MM.1S (cell line): ENCODE data around the gene FSIP1.

Experiments used
- DNase-seq: peaks from one replicate; pipeline ENCODE4 v3.0.0-alpha.2; 2015
- H2AFZ ChIP-seq: fragments of 300-600 bp; sonication (generic); 2 replicates; pipeline ENCODE4 v1.6.0; 2016; ENCODE audit warnings: antibody characterized with exemption, low read length
- H3F3A ChIP-seq: fragments of 300-600 bp; sonication (generic); 2 replicates; pipeline ENCODE4 v1.6.1; 2016; ENCODE audit warnings: mild to moderate bottlenecking, antibody characterized with exemption, low read length, moderate library complexity, mixed read lengths; ENCODE audit not compliant: insufficient read depth
- H3K27ac ChIP-seq: fragments of 300-600 bp; sonication (generic); 2 replicates; pipeline ENCODE4 v1.5.1; 2016; ENCODE audit warnings: mild to moderate bottlenecking, low read length
- H3K27me3 ChIP-seq: fragments of 300-600 bp; sonication (generic); replicated peaks from 2 replicates; pipeline ENCODE4 v1.6.0; 2016; ENCODE audit warnings: low read length; ENCODE audit not compliant: insufficient read depth
- H3K36me3 ChIP-seq: fragments of 300-600 bp; sonication (generic); replicated peaks from 2 replicates; pipeline ENCODE4 v1.6.1; 2016; ENCODE audit warnings: mild to moderate bottlenecking, low read length, mixed read lengths; ENCODE audit not compliant: insufficient read depth
- H3K4me1 ChIP-seq: fragments of 300-600 bp; sonication (generic); 2 replicates; pipeline ENCODE4 v1.6.1; 2016; ENCODE audit warnings: low read length, mixed read lengths
- H3K4me2 ChIP-seq: fragments of 300-600 bp; sonication (generic); 2 replicates; pipeline ENCODE4 v1.6.0; 2016; ENCODE audit warnings: low read depth, low read length
- H3K4me3 ChIP-seq: fragments of 300-600 bp; sonication (generic); 2 replicates; pipeline ENCODE4 v1.5.1; 2016; ENCODE audit warnings: low read length, mixed read lengths
- H3K79me2 ChIP-seq: fragments of 300-600 bp; sonication (generic); 2 replicates; pipeline ENCODE4 v1.6.1; 2016; ENCODE audit warnings: mixed run types, low read length, mixed read lengths
- H3K9ac ChIP-seq: fragments of 300-600 bp; sonication (generic); 2 replicates; pipeline ENCODE4 v1.6.1; 2016; ENCODE audit warnings: low read length, mixed read lengths
- H3K9me2 ChIP-seq: fragments of 300-600 bp; sonication (generic); replicated peaks from 2 replicates; pipeline ENCODE4 v1.6.1; 2016; ENCODE audit warnings: mild to moderate bottlenecking, low read length, mixed read lengths; ENCODE audit not compliant: insufficient read depth
- H3K9me3 ChIP-seq: fragments of 300-600 bp; sonication (generic); replicated peaks from 2 replicates; pipeline ENCODE4 v1.6.1; 2016; ENCODE audit warnings: mild to moderate bottlenecking, low read length, mixed read lengths; ENCODE audit not compliant: insufficient read depth
- H4K20me1 ChIP-seq: fragments of 300-600 bp; sonication (generic); 2 replicates; pipeline ENCODE4 v1.6.1; 2016; ENCODE audit warnings: mild to moderate bottlenecking, low read length, moderate library complexity, mixed read lengths; ENCODE audit not compliant: insufficient read depth
- CTCF ChIP-seq: fragments of 300-600 bp; sonication (generic); IDR thresholded peaks from 2 replicates; pipeline ENCODE4 v1.5.1; 2016; ENCODE audit warnings: antibody characterized with exemption, low read length, mixed read lengths
- EZH2 ChIP-seq: fragments of 300-600 bp; sonication (generic); optimal IDR thresholded peaks from 2 replicates; pipeline ENCODE3; 2017; ENCODE audit warnings: low read depth, mild to moderate bottlenecking, antibody characterized with exemption, low read length, mixed read lengths
- EZH2phosphoT487 ChIP-seq: fragments of 300-600 bp; sonication (generic); IDR thresholded peaks from 2 replicates; pipeline ENCODE4 v1.6.1; 2018; ENCODE audit warnings: antibody characterized with exemption, low read length

FSIP1 gene

GRCh38 chr15:39752246-39752645 is 30.4 kb downstream of the FSIP1 start:
- no peaks in the 10 kb centered on the region for H3K79me2 ChIP-seq
- H3K4me3 ChIP-seq: no peak overlapping the region
- no peaks in the 10 kb centered on the region for H3K36me3 ChIP-seq

GRCh38 chr15:39748276-39748675 is 34.4 kb downstream of the FSIP1 start:
- Histone ChIP-seq H3K4me1 (no peaks in the 10 kb centered on the region), H4K20me1 (no peaks in the 10 kb centered on the region), H3K27ac (no peak overlapping the region), H3K9me2 (no peaks in the 10 kb centered on the region), H2AFZ (no peak overlapping the region), H3K4me3 (no peak overlapping the region), H3F3A (no peaks in the 10 kb centered on the region), H3K36me3 (no peaks in the 10 kb centered on the region), H3K27me3 (no peaks in the 10 kb centered on the region), H3K4me2 (no peak overlapping the region), H3K9me3 (no peaks in the 10 kb centered on the region), H3K9ac (no peak overlapping the region), H3K79me2 (no peaks in the 10 kb centered on the region)
- no peak for DNase-seq
- TF ChIP-seq EZH2phosphoT487: no peak
- no peak for TF ChIP-seq EZH2
- TF ChIP-seq CTCF: no peak

More at GRCh38 chr15:39752246-39752645, 30.4 kb downstream of the FSIP1 start:
- no peak for DNase-seq
- H3K9me3 ChIP-seq: no peaks in the 10 kb centered on the region
- no peaks in the 10 kb centered on the region for H4K20me1 ChIP-seq
- H3K9me2 ChIP-seq: no peaks in the 10 kb centered on the region
- no peaks in the 10 kb centered on the region for H3F3A ChIP-seq
- H3K27me3 ChIP-seq: no peaks in the 10 kb centered on the region
- H3K4me2 ChIP-seq: no peak overlapping the region
- no peak overlapping the region for H3K27ac ChIP-seq
- no peak overlapping the region for H2AFZ ChIP-seq
- no peak overlapping the region for H3K9ac ChIP-seq
- H3K4me1 ChIP-seq: no peaks in the 10 kb centered on the region
- no peak for TF ChIP-seq CTCF
- no peak for TF ChIP-seq EZH2
- TF ChIP-seq EZH2phosphoT487: no peak

GRCh38 chr15:39747326-39747725 is 35.3 kb downstream of the FSIP1 start:
- DNase-seq: no peak
- no peaks in the 10 kb centered on the region for H3K36me3 ChIP-seq
- H3K4me1 ChIP-seq: no peaks in the 10 kb centered on the region
- no peaks in the 10 kb centered on the region for H3F3A ChIP-seq
- H2AFZ ChIP-seq: no peak overlapping the region
- no peaks in the 10 kb centered on the region for H3K9me3 ChIP-seq
- H3K27me3 ChIP-seq: no peaks in the 10 kb centered on the region
- H3K4me3 ChIP-seq: no peak overlapping the region
- H3K9me2 ChIP-seq: no peaks in the 10 kb centered on the region
- no peak overlapping the region for H3K27ac ChIP-seq
- no peak overlapping the region for H3K4me2 ChIP-seq
- H4K20me1 ChIP-seq: no peaks in the 10 kb centered on the region
- no peak overlapping the region for H3K9ac ChIP-seq
- TF ChIP-seq EZH2phosphoT487 (no peak), EZH2 (no peak), CTCF (no peak)
- no peaks in the 10 kb centered on the region for H3K79me2 ChIP-seq
